CD8-positive, alpha-beta memory T cell (primary cell): ENCODE data around the gene MYMK. TPM values are rescaled to one million over a fixed set of nuclear protein-coding genes. Genes with fewer than 3 reads are reported as not detected.

Source experiments
- CTCF ChIA-PET: fragments of 350-600 bp; sonication (Branson Sonifier 250); formaldehyde crosslinking; loops from one replicate; lab custom pipeline; 2021; ENCODE audit warnings: antibody characterized with exemption; lab: Charles Lee
- POLR2A ChIA-PET: fragments of 350-600 bp; sonication (Branson Sonifier 250); formaldehyde crosslinking; loops from one replicate; lab custom pipeline; 2021; ENCODE audit warnings: antibody characterized with exemption; lab: Charles Lee
- DNase-seq, 5 donors: peaks; one replicate each; pipeline versions ENCODE4 v3.0.0 to v3.0.0-alpha.2; 2020 to 2022; ENCODE audit warnings: mixed read lengths in 1 of 5
- H3K27ac ChIP-seq: one replicate; pipeline ENCODE4 v1.7.0; 2013; ENCODE audit warnings: low read depth, mild to moderate bottlenecking, low read length, moderate library complexity
- H3K27me3 ChIP-seq: 2 replicates; pipeline ENCODE4 v1.7.0; 2013; ENCODE audit warnings: low read length, mild to moderate bottlenecking; ENCODE audit not compliant: insufficient read depth, poor library complexity, severe bottlenecking
- H3K36me3 ChIP-seq: 2 replicates; pipeline ENCODE4 v1.7.0; 2013; ENCODE audit warnings: mild to moderate bottlenecking, low read length, moderate library complexity; ENCODE audit not compliant: insufficient read depth
- H3K4me1 ChIP-seq: 2 replicates; pipeline ENCODE4 v1.7.0; 2013; ENCODE audit warnings: mild to moderate bottlenecking, low read length, moderate library complexity; ENCODE audit not compliant: insufficient read depth
- H3K4me3 ChIP-seq: 2 replicates; pipeline ENCODE4 v1.7.0; 2013; ENCODE audit warnings: mild to moderate bottlenecking, low read length
- H3K9me3 ChIP-seq: 2 replicates; pipeline ENCODE4 v1.7.0; 2013; ENCODE audit warnings: mild to moderate bottlenecking, low read length
- H3K27ac Mint-ChIP-seq, 8 donors: one replicate each; pipeline ENCODE4 v1.8.0; 2020 to 2021; ENCODE audit warnings: mixed read lengths in 8 of 8, mild to moderate bottlenecking in 6 of 8, inconsistent platforms in 3 of 8, moderate library complexity in 3 of 8
- H3K27me3 Mint-ChIP-seq, 2 donors: one replicate each; pipeline ENCODE4 v1.8.0; 2020 to 2021; ENCODE audit warnings: mixed read lengths in 2 of 2, mild to moderate bottlenecking in 1 of 2, moderate library complexity in 1 of 2
- H3K36me3 Mint-ChIP-seq, 3 donors: one replicate each; pipeline ENCODE4 v1.8.0; 2020 to 2021; ENCODE audit warnings: mixed read lengths in 3 of 3, inconsistent platforms in 1 of 3, mild to moderate bottlenecking in 1 of 3
- H3K4me1 Mint-ChIP-seq, 3 donors: one replicate each; pipeline ENCODE4 v1.8.0; 2020 to 2021; ENCODE audit warnings: mixed read lengths in 3 of 3, inconsistent platforms in 1 of 3, mild to moderate bottlenecking in 1 of 3
- H3K4me3 Mint-ChIP-seq, 7 donors: one replicate each; pipeline ENCODE4 v1.8.0; 2020 to 2021; ENCODE audit warnings: mixed read lengths in 7 of 7, mild to moderate bottlenecking in 6 of 7, moderate library complexity in 4 of 7, inconsistent platforms in 2 of 7
- H3K9me3 Mint-ChIP-seq, 5 donors: one replicate each; pipeline ENCODE4 v1.8.0; 2020 to 2022; ENCODE audit warnings: mixed read lengths in 5 of 5, mild to moderate bottlenecking in 3 of 5, moderate library complexity in 2 of 5, inconsistent platforms in 1 of 5
- polyA plus RNA-seq: library from polyadenylated mRNA; unstranded; fragments of 300-500 nt; fragmentation: Illumina TruSeq; gene quantifications from one replicate; pipeline ENCODE4 v1.2.3, GENCODE V29; 2021
- total RNA-seq, 2 experiments: library from RNA; stranded (reverse); gene quantifications; one replicate each; pipeline ENCODE4 v1.2.3, GENCODE V29; 2021

MYMK gene
- total and polyA plus RNA-seq, 3 experiments from 2014 or later = not detected

- ChIA-PET CTCF (interaction anchor here (1.2 kb wide), 1 partner anchor 251 kb away, joined by 3 read pairs; no protein-coding TSS in a partner anchor), POLR2A (no interaction called here)
- Mint-ChIP-seq H3K27me3 (peaks cover 6 to 17% of the 10 kb centered on the region in 2 donors), H3K4me1 (peaks cover 0 to 6% (median 5%) of the 10 kb centered on the region in 3 donors), H3K27ac (no peak overlapping the region), H3K9me3 (no peaks in the 10 kb centered on the region), H3K36me3 (no peaks in the 10 kb centered on the region), H3K4me3 (no peak overlapping the region)
- Histone ChIP-seq H3K4me3 (no peak overlapping the region), H3K36me3 (no peaks in the 10 kb centered on the region), H3K27me3 (peaks cover 4% of the 10 kb centered on the region), H3K9me3 (no peaks in the 10 kb centered on the region), H3K27ac (no peak overlapping the region), H3K4me1 (peaks cover 6% of the 10 kb centered on the region)
- peak in 1 of 5 donors; percentile 35 for DNase-seq
Observed at GRCh38 chr9:133489253-133490190, 35.2 kb downstream of the MYMK start.

- Mint-ChIP-seq H3K4me1 (peaks cover 0 to 6% (median 5%) of the 10 kb centered on the region in 3 donors), H3K36me3 (no peaks in the 10 kb centered on the region), H3K27ac (no peak overlapping the region), H3K9me3 (no peaks in the 10 kb centered on the region), H3K27me3 (peaks cover 6 to 17% of the 10 kb centered on the region in 2 donors), H3K4me3 (no peak overlapping the region)
- H3K4me1 ChIP-seq = peaks cover 6% of the 10 kb centered on the region
- DNase-seq = peak in 1 of 5 donors; percentile 17
- H3K9me3 ChIP-seq = no peaks in the 10 kb centered on the region
- POLR2A ChIA-PET = no interaction called here
- H3K4me3 ChIP-seq = no peak overlapping the region
- peaks cover 4% of the 10 kb centered on the region for H3K27me3 ChIP-seq
- no peak overlapping the region for H3K27ac ChIP-seq
- CTCF ChIA-PET = interaction anchor here (1.4 to 7.0 kb wide), 3 partner anchors 10 to 308 kb away, joined by 5 to 56 read pairs (median 6); partner anchors contain the start of gene SLC2A6
- H3K36me3 ChIP-seq = no peaks in the 10 kb centered on the region
Observed at GRCh38 chr9:133488686-133489252, 36.0 kb downstream of the MYMK start.

DNA sequence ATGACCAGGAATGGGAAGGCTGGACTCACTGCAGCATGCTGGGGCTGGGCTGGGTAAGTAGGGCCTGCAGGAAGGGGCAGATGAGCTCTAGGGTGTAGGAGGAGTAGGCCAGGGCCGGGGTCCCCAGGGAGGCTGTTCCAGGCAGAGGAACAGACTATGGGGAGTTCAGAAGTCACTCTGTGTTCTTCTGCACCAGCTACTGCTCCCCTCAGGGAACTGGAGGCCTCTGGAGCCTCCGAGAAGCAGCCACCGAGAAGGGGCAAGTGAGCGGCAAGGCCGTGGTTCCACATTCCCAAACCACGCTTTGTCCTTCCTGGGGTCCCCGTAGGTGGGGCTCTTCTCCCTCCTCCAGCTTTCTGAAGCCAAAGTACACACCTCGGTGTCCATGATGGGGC, 37.4 kb downstream of the MYMK start:
- Histone ChIP-seq H3K4me3 (no peak overlapping the region), H3K27me3 (peaks cover 4% of the 10 kb centered on the region), H3K36me3 (no peaks in the 10 kb centered on the region), H3K27ac (no peak overlapping the region), H3K4me1 (peaks cover 6% of the 10 kb centered on the region), H3K9me3 (no peaks in the 10 kb centered on the region)
- no peaks in the 10 kb centered on the region for H3K9me3 Mint-ChIP-seq
- POLR2A ChIA-PET = no interaction called here
- no peak overlapping the region for H3K27ac Mint-ChIP-seq
- H3K36me3 Mint-ChIP-seq = no peaks in the 10 kb centered on the region
- peaks cover 4 to 17% of the 10 kb centered on the region in 2 donors for H3K27me3 Mint-ChIP-seq
- peaks cover 0 to 6% (median 5%) of the 10 kb centered on the region in 3 donors for H3K4me1 Mint-ChIP-seq
- peak overlapping the region in 1 of 7 donors; percentile 59 for H3K4me3 Mint-ChIP-seq
- peak in 1 of 5 donors; percentile 21 for DNase-seq
- CTCF ChIA-PET = interaction anchor here (0.9 to 7.0 kb wide), 7 partner anchors 8 to 306 kb away, joined by 3 to 56 read pairs (median 6); partner anchors contain the start of genes SLC2A6, SURF1 and SURF2

DNA sequence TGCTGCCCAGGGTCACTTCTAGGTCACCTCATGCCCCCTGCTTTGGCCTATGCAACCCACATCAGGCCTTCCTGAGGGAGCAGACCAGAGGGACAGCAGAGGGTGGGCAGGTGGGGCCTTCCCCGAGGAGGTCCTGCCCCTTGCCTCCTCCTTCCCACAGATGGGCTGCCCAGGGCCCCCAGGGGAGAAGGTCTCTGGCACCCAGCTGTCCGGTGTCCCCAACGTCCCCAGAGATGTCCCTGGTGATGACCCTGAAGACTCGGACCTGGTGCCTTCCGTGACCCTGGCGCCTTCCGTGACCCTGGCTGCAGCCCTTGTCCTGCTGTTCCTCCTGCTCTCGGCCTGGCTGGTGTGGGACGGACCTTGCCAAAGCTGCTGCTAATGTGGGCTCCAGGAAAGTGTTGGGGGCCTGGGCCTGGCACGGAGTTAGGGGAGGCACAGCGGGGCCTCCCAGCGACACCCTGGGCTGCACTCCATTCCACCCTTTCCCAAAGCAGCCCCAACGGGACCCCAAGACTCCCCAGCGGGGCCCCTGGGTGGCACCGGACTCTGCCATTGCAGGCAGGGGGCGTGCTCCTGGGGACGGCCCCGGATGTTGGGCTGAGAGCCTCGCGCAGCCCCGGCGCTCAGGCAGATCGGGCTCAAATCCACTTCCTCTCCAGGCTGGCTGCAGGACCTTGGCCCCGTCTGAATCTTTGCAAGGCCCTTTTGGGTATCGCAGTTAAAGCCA, 39.1 kb downstream of the MYMK start:
- CTCF ChIA-PET = interaction anchor here (0.6 to 7.0 kb wide), 5 partner anchors 10 to 303 kb away, joined by 3 to 56 read pairs (median 6); no protein-coding TSS in a partner anchor
- POLR2A ChIA-PET = no interaction called here
- Histone ChIP-seq H3K4me1 (peaks cover 6% of the 10 kb centered on the region), H3K4me3 (peak overlapping the region; percentile 43), H3K27ac (no peak overlapping the region), H3K36me3 (no peaks in the 10 kb centered on the region), H3K9me3 (no peaks in the 10 kb centered on the region), H3K27me3 (no peaks in the 10 kb centered on the region)
- Mint-ChIP-seq H3K27me3 (peaks cover 4 to 17% of the 10 kb centered on the region in 2 donors), H3K9me3 (no peaks in the 10 kb centered on the region), H3K4me3 (peak overlapping the region in 3 of 7 donors; percentile 8 to 35 (median 22)), H3K36me3 (no peaks in the 10 kb centered on the region), H3K4me1 (peaks cover 0 to 6% (median 5%) of the 10 kb centered on the region in 3 donors), H3K27ac (peak overlapping the region in 1 of 8 donors; percentile 65)
- peak in 1 of 5 donors; percentile 47 for DNase-seq

GRCh38 chr9:133484671-133485437, 39.9 kb downstream of the MYMK start:
- no peaks in the 10 kb centered on the region for H3K36me3 Mint-ChIP-seq
- no peak overlapping the region for H3K27ac Mint-ChIP-seq
- Histone ChIP-seq H3K27ac (no peak overlapping the region), H3K4me1 (peaks cover 7% of the 10 kb centered on the region), H3K9me3 (no peaks in the 10 kb centered on the region), H3K4me3 (no peak overlapping the region), H3K27me3 (no peaks in the 10 kb centered on the region), H3K36me3 (no peaks in the 10 kb centered on the region)
- H3K9me3 Mint-ChIP-seq = no peaks in the 10 kb centered on the region
- ChIA-PET POLR2A (no interaction called here), CTCF (interaction anchor here (0.6 to 7.0 kb wide), 6 partner anchors 10 to 899 kb away, joined by 3 to 56 read pairs (median 3); no protein-coding TSS in a partner anchor)
- DNase-seq = peak in 1 of 5 donors; percentile 45
- peaks cover 3 to 8% (median 7%) of the 10 kb centered on the region in 3 donors for H3K4me1 Mint-ChIP-seq
- peaks cover 4 to 11% of the 10 kb centered on the region in 2 donors for H3K27me3 Mint-ChIP-seq
- H3K4me3 Mint-ChIP-seq = no peak overlapping the region

GRCh38 chr9:133483611-133484010, 41.1 kb downstream of the MYMK start:
- no peaks in the 10 kb centered on the region for H3K27me3 ChIP-seq
- CTCF ChIA-PET = interaction anchor here (1.4 to 7.0 kb wide), 2 partner anchors 9 to 297 kb away, joined by 3 to 56 read pairs; no protein-coding TSS in a partner anchor
- POLR2A ChIA-PET = no interaction called here
- no peak overlapping the region for H3K4me3 ChIP-seq
- no peaks in the 10 kb centered on the region for H3K36me3 ChIP-seq
- DNase-seq = no peak
- no peaks in the 10 kb centered on the region for H3K36me3 Mint-ChIP-seq
- H3K27ac Mint-ChIP-seq = peak overlapping the region in 1 of 8 donors; percentile 33
- no peak overlapping the region for H3K27ac ChIP-seq
- no peaks in the 10 kb centered on the region for H3K9me3 ChIP-seq
- H3K4me3 Mint-ChIP-seq = peak overlapping the region in 1 of 7 donors; percentile 77
- H3K4me1 ChIP-seq = peaks cover 13% of the 10 kb centered on the region
- H3K9me3 Mint-ChIP-seq = no peaks in the 10 kb centered on the region
- peaks cover 2 to 4% of the 10 kb centered on the region in 2 donors for H3K27me3 Mint-ChIP-seq
- peaks cover 9 to 14% (median 13%) of the 10 kb centered on the region in 3 donors for H3K4me1 Mint-ChIP-seq
